ENCODE results near the gene KIF1B.
"Not testable (repeated sequence)": the region's sequence is repeated elsewhere in the genome, so short reads cannot be mapped to it uniquely, and the experiment has no call there.

The KIF1B gene

DNA sequence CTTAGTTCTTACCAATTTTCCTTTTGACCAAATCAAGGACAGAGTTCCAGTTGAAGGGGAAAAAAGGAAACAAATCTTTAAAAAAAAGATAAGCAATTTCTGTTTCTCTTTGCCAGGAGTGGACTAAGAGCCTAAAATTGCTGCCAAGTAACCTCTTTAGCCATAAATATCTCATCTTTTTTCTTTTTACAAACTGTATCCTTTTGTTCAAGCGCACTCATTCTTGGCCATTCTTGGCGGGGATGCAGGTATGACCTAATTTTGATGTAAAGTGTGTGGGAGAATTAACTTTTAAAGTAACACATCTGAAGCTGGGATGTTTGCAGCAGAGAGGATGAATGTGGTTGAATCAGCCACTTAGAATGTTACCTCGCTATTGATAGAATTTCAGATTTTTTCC is 13.4 kb upstream of the KIF1B start:
- DNase-seq: peak; percentile 67

DNA sequence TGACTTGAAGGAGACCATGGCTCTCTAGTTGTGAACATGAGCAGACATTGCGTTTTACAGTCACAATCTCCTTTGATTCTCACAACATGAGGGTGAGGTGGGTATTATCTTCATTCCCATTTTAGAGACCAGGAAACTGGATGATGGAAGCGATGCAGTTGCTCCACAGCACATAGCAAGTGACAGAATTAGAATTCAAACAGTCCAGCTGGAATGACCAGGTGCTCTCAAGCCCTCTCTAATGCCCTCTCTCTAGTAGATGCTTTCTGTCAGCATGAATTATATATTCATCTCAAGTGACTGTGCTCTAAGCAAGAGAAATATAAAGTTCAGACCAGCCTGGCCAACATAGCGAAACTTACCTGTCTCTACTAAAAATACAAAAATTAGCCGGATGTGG is 9.8 kb upstream of the KIF1B start:
- DNase-seq: no peak

DNA sequence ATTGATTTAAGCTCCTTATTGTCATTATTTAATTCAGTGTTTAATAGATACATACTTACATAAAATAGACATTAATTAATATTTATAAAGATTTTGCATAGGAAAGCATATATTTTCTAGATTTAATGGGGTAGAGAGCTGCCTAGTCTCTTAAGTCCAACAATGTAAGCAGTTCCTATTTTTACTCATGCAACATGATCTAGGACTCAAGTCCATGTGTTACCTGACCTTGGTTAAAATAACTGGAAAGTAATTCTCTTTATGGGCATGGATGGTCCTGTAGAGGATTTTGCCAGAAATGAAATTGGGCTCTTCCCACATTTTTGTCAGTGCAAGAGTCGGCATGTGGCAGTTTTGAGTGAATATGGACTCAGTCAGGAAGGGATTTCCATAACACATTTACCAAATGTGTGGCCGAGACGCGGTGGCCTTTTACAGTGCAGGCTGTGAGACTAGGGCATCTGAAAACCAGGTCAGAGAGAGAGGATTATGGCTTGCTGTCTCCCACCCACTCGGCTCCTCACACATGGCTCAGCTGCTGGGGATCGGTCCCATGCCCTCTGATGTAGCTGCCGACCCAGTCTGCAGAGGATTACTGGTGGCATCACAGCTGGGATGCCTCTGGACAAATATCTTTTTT is 6.2 kb upstream of the KIF1B start:
- no peak for DNase-seq

DNA sequence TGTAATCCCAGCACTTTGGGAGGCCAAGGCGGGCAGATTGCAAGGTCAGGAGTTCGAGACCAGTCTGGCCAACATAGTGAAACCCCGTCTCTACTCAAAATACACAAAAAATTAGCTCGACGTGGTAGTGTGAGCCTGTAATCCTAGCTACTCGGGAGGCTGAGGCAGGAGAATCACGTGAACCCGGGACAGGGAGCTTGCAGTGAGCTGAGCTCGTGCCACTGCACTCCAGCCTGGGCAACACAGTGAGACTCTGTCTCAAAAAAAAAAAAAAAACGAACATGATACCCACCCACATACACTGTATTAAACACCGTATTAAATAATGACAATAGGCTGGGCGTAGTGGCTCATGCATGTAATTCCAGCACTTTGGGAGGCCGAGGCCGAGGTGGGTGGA is 5.2 kb upstream of the KIF1B start:
- DNase-seq: not testable (repeated sequence)

DNA sequence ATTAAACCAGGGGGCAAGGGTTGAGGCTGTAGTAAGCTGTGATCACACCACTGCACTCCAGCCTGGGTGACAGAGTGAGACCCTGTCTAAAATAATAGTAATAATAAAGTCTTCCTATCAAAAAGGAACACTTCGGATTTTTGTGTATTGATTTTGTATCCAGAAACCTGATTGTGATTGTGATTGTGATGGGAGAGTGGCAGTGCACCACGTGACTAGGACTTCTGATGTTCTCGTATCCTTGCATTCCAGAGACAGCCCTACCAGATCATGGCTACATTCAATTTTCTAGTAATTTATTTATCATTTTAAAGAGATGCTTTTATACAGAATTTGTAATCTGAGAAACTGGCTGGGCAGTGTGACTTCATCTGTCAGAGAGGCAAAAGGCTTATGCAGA is 2.6 kb upstream of the KIF1B start:
- DNase-seq: no peak

DNA sequence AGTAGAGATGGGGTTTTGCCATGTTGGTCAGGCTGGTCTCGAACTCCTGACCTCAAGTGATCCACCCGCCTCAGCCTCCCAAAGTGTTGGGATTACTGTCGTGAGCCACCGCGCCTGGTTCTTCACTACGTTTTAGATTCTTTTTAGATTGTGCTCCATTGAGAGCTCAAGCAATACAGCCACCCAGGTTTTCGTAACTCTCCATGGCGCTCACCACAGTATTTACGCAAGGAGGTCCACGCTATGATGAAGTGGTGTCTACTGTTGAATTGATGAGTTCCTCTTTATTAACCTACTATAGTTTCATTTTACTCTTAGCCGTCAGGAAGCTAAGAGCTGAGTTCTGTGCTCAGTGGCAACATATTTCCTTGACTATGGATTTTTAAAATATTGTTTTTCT is 1.8 kb upstream of the KIF1B start:
- DNase-seq: no peak

DNA sequence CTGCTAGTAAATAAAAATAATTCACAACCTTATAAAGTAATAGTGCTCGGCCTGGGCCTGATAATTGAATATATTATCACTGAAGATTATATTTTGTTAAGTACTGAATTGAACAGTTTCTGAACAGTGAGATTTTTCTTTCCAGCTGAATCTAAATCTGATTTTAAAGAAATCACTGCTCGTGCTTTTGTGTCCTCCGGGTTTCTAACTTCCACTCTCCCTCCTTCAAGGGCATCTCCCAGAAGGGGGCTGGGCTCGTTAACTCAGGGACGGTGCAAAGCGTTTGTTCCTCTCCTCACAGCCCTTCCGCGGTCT is 823 bp upstream of the KIF1B start:
- DNase-seq: no peak

DNA sequence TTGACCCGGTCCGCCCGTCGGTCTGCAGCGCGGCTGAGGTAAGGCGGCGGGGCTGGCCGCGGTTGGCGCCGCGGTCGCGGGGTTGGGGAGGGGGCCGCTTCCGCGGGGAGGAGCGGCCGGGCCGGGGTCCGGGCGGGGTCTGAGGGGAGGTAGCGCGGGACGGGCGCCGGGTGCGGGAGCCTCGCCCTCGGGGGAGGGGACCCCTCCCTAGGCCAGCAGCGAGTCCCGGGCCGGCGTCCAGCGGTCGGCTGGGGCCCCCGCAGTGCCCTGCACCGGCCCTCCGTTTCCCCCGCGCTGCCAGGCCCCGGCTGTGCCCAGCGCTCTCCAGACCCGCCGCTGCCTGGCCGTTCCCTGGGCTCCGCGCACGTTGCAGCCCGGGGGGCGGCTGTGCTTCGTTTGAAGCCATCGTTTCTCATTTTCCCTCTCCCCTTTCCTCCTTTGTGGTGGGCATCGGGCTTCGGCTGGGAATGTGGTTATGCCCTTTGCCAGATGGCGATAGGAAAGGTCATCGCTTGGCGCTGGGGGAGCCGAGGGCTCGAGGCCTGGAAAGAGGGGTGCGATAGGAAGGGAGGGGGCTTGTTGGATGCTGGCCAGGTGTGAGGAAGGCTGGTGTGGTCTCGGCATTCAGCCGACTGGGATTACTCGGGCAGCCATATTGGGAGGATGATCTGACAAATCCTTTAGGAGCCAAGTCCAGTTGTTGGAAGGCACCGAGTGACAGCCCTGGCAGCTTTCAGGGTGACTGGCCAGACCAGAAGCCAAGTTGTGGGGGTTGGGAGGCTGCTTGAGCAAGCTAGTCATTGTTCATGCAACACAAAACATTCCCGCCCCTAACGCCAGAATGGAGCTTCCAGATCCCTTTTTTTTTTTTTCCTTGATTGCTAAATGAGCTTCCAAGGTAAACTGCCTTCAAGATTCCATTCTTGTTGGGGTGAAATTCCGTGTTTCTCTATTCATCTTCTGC is 753 bp downstream of the KIF1B start:
- peak; percentile 93 for DNase-seq

DNA sequence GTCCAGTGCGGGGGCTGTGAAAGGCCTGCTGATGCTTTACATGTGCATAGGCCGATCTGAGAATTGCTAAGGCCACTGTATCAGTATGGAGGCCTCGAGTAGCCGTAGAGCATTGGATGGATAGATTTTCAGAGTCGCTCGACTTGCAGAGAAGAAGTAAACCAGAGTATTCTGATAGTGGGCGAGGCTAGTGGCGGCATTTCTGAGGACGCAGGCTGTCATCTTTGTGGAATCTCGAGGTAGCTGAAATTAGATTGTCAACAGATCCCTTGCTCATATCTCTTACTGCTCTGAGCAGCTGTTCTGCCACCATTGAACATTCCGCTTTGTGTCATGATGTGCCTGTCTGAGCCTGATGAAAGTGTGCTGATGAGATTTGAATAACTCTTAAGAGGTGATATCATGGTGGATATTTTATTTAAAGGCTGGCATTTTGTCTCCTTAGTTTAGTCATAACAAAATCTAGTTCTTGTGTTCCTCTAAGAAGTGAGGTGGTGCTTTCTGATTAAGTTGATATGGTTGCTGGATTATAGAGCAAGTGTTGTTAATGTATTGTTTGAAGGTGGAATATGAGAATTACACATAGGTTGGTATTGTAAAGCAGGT is 1.5 kb downstream of the KIF1B start:
- peak; percentile 68 for DNase-seq

DNA sequence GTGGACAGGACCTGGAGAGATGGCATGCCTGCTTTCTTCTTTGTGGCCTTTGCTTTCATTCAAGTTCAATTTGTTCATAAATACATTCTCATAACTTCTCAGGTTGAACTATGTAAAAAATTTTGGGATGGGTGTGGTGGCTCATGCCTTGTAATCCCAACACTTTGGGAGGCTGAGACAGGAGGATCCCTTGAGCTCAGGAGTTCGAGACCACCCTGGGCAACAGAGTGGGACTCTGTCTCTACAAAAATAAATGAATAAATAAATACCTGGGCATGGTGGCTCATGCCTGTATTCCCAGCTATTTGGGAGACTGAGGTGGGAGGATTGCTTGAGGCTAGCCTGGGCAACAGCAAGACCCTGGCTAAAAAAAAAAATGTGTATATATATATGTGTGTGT is 2.1 kb downstream of the KIF1B start:
- DNase-seq: no peak

DNA sequence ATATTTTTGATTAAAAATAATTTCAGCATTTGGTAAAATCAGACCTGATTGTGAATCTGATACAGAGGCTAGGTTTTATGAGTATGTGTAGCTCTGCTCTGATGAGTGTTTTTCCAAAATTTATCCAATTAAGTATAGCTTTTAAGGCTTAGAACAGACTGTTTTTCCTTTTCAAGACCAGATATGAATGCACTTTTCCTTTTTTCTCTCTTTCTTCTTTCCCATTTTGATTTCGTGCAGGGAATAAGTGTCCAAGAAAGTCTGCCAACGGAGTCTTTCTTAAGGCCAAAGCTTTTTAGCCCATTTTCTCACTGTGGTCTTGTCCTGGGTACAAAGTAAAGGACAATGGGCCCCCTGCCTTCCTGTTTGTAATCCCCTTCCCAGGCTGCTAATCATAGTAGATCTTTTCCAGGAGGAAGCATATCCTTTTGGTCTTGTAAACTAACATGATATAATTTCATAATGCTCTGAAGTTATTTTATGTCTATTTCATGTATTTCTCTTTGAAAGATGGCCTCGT is 2.9 kb downstream of the KIF1B start:
- no peak for DNase-seq

DNA sequence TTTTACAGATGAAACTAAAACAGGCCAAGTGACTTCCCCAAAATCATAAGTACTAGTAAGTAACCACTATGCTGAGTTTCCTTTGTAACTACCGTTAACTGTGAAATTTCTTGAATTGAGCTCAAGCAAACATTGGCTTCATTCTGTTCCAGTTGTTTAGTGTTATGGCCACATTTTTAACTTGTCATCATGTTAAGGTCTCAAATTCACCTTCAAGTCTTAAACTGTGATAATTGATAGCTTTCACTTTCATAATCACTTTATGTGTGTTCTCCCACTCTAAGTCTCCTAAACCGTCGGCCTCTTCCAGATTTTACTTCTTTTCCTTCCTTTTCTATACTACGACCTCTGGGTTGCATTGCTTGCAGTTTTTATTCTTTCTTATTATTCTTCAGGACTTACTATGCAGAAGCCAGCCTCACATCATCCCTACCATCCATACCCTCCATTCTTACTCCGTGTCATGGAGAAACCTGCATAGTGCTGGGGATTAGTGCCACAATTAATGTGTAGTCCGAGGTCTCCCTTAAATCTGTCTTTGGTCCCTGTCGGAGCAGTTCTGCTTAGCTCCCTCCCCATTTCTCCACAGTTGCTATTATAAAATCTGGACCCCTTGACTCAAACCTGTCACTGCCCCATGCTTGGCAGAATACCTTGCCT is 5.8 kb downstream of the KIF1B start:
- DNase-seq: no peak

DNA sequence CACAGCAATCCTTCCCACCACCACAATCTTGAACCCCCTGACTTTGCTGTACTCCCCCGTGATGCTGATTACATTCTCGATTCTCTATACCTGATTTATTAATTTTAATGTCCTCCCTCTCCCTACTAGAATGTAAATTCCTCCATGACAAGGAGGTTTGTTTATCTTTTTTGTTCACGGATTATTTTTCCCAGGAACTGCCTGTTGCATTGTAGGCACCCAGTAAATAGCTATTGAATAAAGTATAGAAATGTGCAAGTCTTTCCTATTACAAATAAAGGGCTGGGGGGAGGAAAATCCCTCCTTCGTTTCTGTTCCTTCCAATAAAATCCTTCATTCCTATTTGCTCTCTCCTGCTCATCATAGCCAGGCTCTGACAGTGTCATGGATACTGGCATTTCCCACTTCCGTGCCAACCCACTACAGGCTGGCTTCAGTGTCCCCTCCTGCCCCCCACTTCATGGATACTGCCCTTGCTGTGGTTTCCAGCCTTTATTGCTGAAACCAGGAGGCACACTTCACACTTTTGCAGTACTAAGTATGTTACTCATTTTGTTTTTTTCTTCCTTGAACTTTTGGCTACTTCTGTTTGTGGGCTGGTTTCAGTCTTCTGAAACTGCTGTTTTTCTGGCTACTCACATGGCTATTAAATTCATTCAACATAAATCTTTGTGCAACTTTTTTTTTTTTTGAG is 7.5 kb downstream of the KIF1B start:
- peak; percentile 37 for DNase-seq

DNA sequence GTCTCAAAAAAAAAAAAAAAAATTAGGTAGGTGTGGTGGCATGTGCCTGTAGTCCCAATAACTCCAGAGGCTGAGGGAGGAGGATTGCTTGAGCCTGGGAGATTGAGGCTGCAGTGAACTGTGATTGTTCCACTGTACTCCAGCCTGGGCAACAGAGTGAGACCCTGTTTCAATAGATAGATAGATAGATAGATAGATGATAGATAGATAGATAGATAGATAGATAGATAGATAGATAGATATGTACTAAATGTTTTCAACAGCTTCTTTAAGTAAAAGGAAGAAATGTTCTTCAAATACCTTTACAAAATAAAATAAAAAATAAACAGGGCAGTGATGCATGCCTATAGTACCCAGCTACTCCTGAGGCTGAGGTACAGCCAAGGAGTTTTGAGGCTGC is 9.8 kb downstream of the KIF1B start:
- DNase-seq: no peak

DNA sequence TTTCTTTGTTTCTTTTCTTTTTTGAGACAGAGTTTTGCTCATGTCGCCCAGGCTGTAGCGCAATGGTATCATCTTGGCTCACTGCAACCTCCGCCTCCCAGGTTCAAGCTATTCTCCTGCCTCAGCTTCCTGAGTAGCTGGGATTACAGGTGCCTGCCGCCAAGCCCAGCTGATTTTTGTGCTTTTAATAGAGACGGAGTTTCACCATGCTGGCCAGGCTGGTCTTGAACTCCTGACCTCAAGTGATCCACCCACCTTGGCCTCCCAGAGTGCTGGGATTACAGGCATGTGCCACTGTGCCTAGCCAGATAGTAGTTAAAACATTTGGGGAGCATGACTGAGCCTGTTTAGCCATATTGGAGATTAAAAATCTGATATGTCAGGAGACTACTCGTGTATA is 10.3 kb downstream of the KIF1B start:
- not testable (repeated sequence) for DNase-seq

DNA sequence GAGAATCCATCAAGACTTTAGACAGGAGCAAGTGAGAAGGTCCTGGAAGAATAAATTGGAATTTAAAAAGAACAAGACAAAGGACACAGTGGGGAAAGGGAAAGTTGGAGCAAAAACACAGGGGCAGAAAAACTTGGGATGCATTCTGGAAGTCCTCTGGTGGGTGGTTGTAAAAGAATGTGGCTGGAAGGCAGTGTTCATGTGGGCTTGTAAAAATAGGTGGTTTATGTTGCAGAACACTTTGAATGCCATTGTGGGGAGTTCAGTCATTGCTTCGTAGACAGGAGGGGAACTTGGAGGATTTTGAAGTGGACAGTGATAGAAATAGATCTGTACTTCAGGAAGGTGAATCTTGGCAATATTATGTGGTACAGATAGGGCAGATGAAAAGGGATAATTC is 15.2 kb downstream of the KIF1B start:
- DNase-seq: no peak

DNA sequence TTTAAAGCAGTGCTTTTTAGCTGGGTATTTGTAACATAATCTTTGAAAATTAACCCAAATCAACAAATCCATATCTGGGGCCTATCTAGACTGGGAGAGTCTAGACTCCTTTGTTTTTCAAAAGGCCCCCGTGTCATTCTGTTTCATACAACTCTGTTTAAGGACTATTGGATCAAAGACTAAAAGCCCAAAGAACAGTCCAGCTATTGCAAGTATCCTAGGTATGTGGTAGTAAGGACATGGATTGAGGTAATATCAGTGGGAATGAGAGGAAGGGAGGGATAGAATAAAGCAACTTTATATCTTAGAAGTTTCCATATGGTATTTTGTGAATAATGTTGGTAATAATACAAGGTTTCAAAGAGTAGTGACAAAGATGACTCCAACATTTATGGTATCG is 18.2 kb downstream of the KIF1B start:
- no peak for DNase-seq

DNA sequence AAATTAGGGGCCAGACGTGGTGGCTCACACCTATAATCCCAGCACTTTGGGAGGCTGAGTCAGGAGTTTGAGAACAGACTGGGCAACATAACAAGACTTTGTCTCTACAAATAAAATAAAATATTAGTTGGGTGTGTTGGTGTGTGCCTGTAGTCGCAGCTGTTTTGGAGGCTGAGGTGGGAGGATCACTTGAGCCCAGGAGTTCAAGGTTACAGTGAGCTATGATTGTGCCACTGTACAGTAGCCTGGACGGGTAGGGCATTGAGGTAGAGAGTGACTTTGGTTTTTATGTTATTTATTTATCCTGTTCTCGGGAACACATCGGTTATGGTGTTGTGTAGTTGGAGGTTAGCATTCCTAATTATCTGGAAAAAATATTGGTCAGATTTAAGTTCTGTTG is 19.5 kb downstream of the KIF1B start:
- DNase-seq: no peak

DNA sequence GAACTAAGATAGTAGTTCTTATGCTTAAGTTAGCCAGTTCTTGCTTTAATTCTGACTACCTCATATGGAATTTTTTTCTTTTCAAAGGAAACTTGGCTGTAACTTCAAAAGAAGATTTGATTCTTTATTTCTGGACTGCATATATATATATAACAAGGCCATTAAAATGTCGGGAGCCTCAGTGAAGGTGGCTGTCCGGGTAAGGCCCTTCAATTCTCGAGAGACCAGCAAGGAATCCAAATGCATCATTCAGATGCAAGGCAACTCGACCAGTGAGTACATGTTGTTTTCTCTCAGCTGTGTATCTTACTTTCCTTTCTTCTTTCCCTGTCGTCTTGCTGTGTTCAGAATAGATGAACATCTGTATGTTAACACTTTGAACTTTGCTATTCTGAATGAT is 21.8 kb downstream of the KIF1B start:
- DNase-seq: no peak

DNA sequence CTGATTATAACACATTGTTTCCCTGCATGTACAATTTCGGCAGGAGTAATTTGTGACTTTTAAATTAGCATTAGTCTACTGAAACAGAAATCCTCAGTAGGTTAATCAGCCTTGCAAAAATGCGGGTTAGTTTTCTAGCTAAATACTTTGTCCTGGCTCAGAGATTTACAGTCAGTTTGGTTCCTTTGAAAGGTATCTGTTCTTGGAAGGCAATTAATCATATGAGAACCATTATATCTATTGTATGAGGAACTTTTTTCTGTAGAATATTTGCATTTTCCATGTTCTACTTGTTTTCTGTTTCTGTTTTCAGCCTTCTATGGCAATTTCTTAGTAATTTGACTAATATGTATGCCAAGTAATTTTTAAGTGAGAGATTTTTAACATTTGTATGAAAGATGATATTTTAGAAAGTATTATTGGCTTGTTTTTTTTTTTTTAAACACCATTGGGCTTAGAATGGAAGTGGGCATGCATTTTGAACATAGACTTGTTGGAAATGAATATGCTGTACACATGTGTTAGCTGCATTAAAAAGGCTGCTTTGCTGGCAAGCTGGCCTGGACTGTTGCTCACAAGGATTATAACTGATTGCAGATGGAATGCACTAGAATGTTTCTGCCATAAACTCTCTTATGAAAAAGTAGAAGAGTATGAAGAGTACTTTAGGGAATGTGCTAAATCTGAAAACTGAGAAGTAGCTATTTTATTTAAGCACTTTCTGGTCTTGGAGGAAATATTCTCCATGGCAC is 26.2 kb downstream of the KIF1B start:
- peak; percentile 75 for DNase-seq

DNA sequence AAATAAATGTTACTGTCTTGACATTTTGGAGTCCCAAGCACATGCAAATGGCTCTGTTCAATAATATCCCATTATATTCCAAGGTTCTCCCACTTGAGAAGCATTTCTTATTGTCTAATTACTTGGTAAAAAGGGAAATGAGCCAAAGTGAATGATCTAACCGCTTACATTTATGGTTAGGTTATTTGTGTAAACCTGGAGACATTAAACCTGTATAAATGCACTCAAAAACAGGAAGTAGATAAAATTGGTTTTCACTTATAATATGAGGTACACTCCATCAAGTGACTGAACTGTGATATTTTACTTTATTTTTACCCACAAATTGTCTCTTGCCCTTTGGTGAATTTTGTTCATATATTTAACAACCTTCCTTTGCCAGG is 26.8 kb downstream of the KIF1B start:
- DNase-seq: no peak

DNA sequence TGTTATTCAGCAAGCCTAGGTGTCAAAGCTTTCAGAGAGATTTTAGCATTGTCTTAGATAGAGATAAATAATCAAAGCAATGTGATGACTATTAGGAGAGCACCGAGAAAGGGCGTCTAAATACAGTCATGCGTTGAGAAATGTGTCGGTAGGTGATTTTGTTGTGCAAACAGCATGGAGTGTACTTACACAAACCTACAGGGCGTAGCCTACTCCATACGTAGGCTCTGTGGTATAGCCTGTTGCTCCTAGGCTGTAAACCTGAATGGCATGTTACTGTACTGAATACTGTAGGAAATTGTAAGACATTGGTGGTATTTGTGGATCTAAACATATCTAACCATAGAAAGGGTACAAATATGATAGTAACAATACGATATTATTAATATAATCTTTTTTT is 31.8 kb downstream of the KIF1B start:
- DNase-seq: no peak
